ENCODE results near the gene NXPE4. TPM values are rescaled to one million over a fixed set of nuclear protein-coding genes. Genes with fewer than 3 reads are reported as not detected.

The NXPE4 gene
- total RNA-seq, 1 donor: not detected

GRCh38 chr11:114553642-114554041 lies 41.9 kb downstream of the NXPE4 start:
- Histone ChIP-seq H3K36me3 (ENCODE audit: insufficient read depth, low read length) (no peaks in the 10 kb centered on the region), H3K9me3 (ENCODE audit: low read depth, low read length) (no peaks in the 10 kb centered on the region)
- no peak for DNase-seq (ENCODE audit: insufficient read length, low spot score, missing footprints)

GRCh38 chr11:114551060-114551459 lies 44.5 kb downstream of the NXPE4 start:
- no peaks in the 10 kb centered on the region for H3K79me2 ChIP-seq (ENCODE audit: insufficient read depth, low read length)
- DNase-seq (ENCODE audit: insufficient read length, low spot score, missing footprints): no peak
- no peak for TF ChIP-seq CTCF (IDR thresholded peaks at IDR 0.05; ENCODE audit: extremely low read depth, low read depth, low read length)
- H3K36me3 ChIP-seq (ENCODE audit: insufficient read depth, low read length): no peaks in the 10 kb centered on the region
- H3K4me2 ChIP-seq (ENCODE audit: insufficient read depth, low read length): no peak overlapping the region
- no peaks in the 10 kb centered on the region for H4K20me1 ChIP-seq (ENCODE audit: insufficient read depth, low read length)
- H3K27me3 ChIP-seq (ENCODE audit: insufficient read depth, low read length): no peaks in the 10 kb centered on the region
- H3K27ac ChIP-seq (ENCODE audit: low read depth, low read length): no peak overlapping the region
- no peaks in the 10 kb centered on the region for H3K4me1 ChIP-seq (ENCODE audit: insufficient read depth, low read length)
- no peaks in the 10 kb centered on the region for H3K9me3 ChIP-seq (ENCODE audit: low read depth, low read length)
- H3K4me3 ChIP-seq (ENCODE audit: insufficient read depth, low read length): no peak overlapping the region
- no peak overlapping the region for H2AFZ ChIP-seq (ENCODE audit: low read length)

More at GRCh38 chr11:114553642-114554041, 41.9 kb downstream of the NXPE4 start:
- Histone ChIP-seq H3K27ac (ENCODE audit: low read depth, low read length) (no peak overlapping the region), H2AFZ (ENCODE audit: low read length) (no peak overlapping the region), H4K20me1 (ENCODE audit: insufficient read depth, low read length) (no peaks in the 10 kb centered on the region), H3K27me3 (ENCODE audit: insufficient read depth, low read length) (no peaks in the 10 kb centered on the region), H3K4me2 (ENCODE audit: insufficient read depth, low read length) (no peak overlapping the region), H3K79me2 (ENCODE audit: insufficient read depth, low read length) (no peaks in the 10 kb centered on the region), H3K4me3 (ENCODE audit: insufficient read depth, low read length) (no peak overlapping the region), H3K4me1 (ENCODE audit: insufficient read depth, low read length) (no peaks in the 10 kb centered on the region)
- no peak for TF ChIP-seq CTCF (IDR thresholded peaks at IDR 0.05; ENCODE audit: extremely low read depth, low read depth, low read length)

GRCh38 chr11:114525682-114526081 lies 69.9 kb downstream of the NXPE4 start:
- Histone ChIP-seq H4K20me1 (ENCODE audit: insufficient read depth, low read length) (no peaks in the 10 kb centered on the region), H3K4me2 (ENCODE audit: insufficient read depth, low read length) (no peak overlapping the region)

GRCh38 chr11:114524122-114524521 lies 71.5 kb downstream of the NXPE4 start:
- Histone ChIP-seq H2AFZ (ENCODE audit: low read length) (no peak overlapping the region), H3K9me3 (ENCODE audit: low read depth, low read length) (no peaks in the 10 kb centered on the region), H3K36me3 (ENCODE audit: insufficient read depth, low read length) (no peaks in the 10 kb centered on the region), H3K4me3 (ENCODE audit: insufficient read depth, low read length) (no peak overlapping the region), H3K27me3 (ENCODE audit: insufficient read depth, low read length) (no peaks in the 10 kb centered on the region), H3K4me2 (ENCODE audit: insufficient read depth, low read length) (no peak overlapping the region), H4K20me1 (ENCODE audit: insufficient read depth, low read length) (no peaks in the 10 kb centered on the region), H3K27ac (ENCODE audit: low read depth, low read length) (no peak overlapping the region), H3K4me1 (ENCODE audit: insufficient read depth, low read length) (no peaks in the 10 kb centered on the region), H3K79me2 (ENCODE audit: insufficient read depth, low read length) (no peaks in the 10 kb centered on the region)
- TF ChIP-seq CTCF (IDR thresholded peaks at IDR 0.05; ENCODE audit: extremely low read depth, low read depth, low read length): no peak
- no peak for DNase-seq (ENCODE audit: insufficient read length, low spot score, missing footprints)

More at GRCh38 chr11:114525682-114526081, 69.9 kb downstream of the NXPE4 start:
- H3K27me3 ChIP-seq (ENCODE audit: insufficient read depth, low read length): no peaks in the 10 kb centered on the region
- no peaks in the 10 kb centered on the region for H3K79me2 ChIP-seq (ENCODE audit: insufficient read depth, low read length)
- H3K9me3 ChIP-seq (ENCODE audit: low read depth, low read length): no peaks in the 10 kb centered on the region
- H3K36me3 ChIP-seq (ENCODE audit: insufficient read depth, low read length): no peaks in the 10 kb centered on the region
- DNase-seq (ENCODE audit: insufficient read length, low spot score, missing footprints): no peak
- no peak for TF ChIP-seq CTCF (IDR thresholded peaks at IDR 0.05; ENCODE audit: extremely low read depth, low read depth, low read length)
- no peak overlapping the region for H3K27ac ChIP-seq (ENCODE audit: low read depth, low read length)
- H2AFZ ChIP-seq (ENCODE audit: low read length): no peak overlapping the region
- H3K4me1 ChIP-seq (ENCODE audit: insufficient read depth, low read length): no peaks in the 10 kb centered on the region
- H3K4me3 ChIP-seq (ENCODE audit: insufficient read depth, low read length): no peak overlapping the region
